ENCODE data around the gene DNAH9. TPM values are rescaled to one million over a fixed set of nuclear protein-coding genes. Genes with fewer than 3 reads are reported as not detected.
A peak's percentile ranks its signal among the peaks of the same experiment; 100 is the strongest.

The DNAH9 gene
- total and polyA plus RNA-seq, 4 donors = 9.2 to 23.4 (median 18.3) TPM

DNA sequence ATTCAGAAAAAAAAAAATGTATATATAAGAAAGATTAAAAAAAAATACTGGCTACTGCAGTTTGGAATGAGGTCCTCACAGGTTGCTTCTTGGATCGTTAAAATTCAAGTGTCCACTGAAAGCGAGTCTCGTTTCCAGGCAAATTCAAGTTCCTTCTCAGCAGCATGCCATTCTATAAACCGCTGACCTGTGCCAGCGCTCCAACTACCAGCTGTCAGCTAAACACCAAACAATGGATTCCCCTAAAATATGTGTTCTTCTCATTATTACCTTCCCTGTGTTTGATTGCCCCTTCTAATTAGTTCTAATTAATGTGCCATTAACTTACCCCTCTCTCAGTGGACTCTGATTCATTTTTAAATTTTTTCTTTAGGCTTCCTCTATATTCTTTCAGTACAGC is 92.4 kb downstream of the DNAH9 start:
- H3K4me3 ChIP-seq (ENCODE audit: low read depth, low read length) = no peak overlapping the region
- H3K27ac ChIP-seq (ENCODE audit: low read depth, low read length) = no peak overlapping the region
- peaks cover 2% of the 10 kb centered on the region for H3K4me1 ChIP-seq (ENCODE audit: control insufficient read depth, insufficient read depth, low read length)
- WGBS (ENCODE audit: insufficient coverage) = 20% methylated on average over 5 of the region's 5 CpGs
- no peaks in the 10 kb centered on the region for H3K9me3 ChIP-seq (ENCODE audit: control insufficient read depth, insufficient read depth, low read length)
- no peaks in the 10 kb centered on the region for H3K36me3 ChIP-seq (ENCODE audit: control insufficient read depth, insufficient read depth, low read length)
- no peaks in the 10 kb centered on the region for H3K27me3 ChIP-seq (ENCODE audit: control insufficient read depth, insufficient read depth, low read length)
- peak in 4 of 6 donors; percentile 7 to 68 (median 29) for DNase-seq (ENCODE audit: low read depth in 4 of 6, low spot score in 6 of 6)

- DNase-seq (ENCODE audit: low read depth in 4 of 6, low spot score in 6 of 6) = no peak
- 96% methylated on average over 4 of the region's 9 CpGs for WGBS (ENCODE audit: insufficient coverage)
Measured at GRCh38 chr17:11692688-11693087, 94.4 kb downstream of the DNAH9 start.

DNA sequence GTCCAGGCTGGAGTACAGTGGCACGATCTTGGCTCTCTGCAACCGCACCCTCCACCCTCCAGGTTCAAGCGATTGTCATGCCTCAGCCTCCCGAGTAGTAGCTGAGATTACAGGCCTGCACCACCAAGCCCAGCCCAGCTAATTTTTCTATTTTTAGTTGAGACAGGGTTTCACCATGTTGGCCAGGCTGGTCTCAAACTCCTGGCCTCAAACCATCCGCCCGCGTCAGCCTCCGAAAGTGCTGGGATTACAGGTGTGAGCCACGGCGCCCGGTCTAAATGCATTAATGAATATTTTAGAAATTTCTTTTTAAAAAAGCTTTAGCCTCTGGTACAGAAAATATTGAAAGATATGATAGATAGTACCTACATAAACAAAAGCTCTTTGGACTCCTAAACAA is 95.0 kb downstream of the DNAH9 start:
- WGBS (ENCODE audit: insufficient coverage) = 100% methylated on average over 3 of the region's 11 CpGs
- H3K9me3 ChIP-seq (ENCODE audit: control insufficient read depth, insufficient read depth, low read length) = no peaks in the 10 kb centered on the region
- H3K4me1 ChIP-seq (ENCODE audit: control insufficient read depth, insufficient read depth, low read length) = peaks cover 2% of the 10 kb centered on the region
- H3K4me3 ChIP-seq (ENCODE audit: low read depth, low read length) = no peak overlapping the region
- H3K27me3 ChIP-seq (ENCODE audit: control insufficient read depth, insufficient read depth, low read length) = no peaks in the 10 kb centered on the region
- H3K27ac ChIP-seq (ENCODE audit: low read depth, low read length) = no peak overlapping the region
- H3K36me3 ChIP-seq (ENCODE audit: control insufficient read depth, insufficient read depth, low read length) = no peaks in the 10 kb centered on the region
- no peak for DNase-seq (ENCODE audit: low read depth in 4 of 6, low spot score in 6 of 6)

More at GRCh38 chr17:11692688-11693087, 94.4 kb downstream of the DNAH9 start:
- Histone ChIP-seq H3K36me3 (ENCODE audit: control insufficient read depth, insufficient read depth, low read length) (no peaks in the 10 kb centered on the region), H3K4me3 (ENCODE audit: low read depth, low read length) (no peak overlapping the region), H3K27me3 (ENCODE audit: control insufficient read depth, insufficient read depth, low read length) (no peaks in the 10 kb centered on the region), H3K27ac (ENCODE audit: low read depth, low read length) (no peak overlapping the region), H3K4me1 (ENCODE audit: control insufficient read depth, insufficient read depth, low read length) (peaks cover 2% of the 10 kb centered on the region), H3K9me3 (ENCODE audit: control insufficient read depth, insufficient read depth, low read length) (no peaks in the 10 kb centered on the region)

DNA sequence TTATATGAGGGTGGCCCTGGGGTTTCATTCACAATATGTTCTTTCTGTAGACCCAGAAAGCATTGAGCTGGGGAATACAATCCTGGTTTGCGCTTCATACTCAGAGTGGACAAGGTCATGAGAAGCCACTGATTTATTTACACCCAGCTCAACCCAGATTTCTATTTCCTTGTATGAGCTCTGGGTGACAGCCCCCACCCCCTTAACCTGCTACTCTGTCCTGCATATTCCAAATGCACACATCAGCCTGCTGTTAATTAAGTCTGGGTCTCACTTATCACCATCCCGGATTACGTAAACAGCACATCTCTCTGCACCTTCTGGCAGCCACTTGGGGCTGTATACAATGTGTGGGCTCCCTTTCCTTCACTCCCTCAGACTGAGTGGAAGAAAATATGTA is 102.4 kb downstream of the DNAH9 start:
- H3K4me1 ChIP-seq (ENCODE audit: control insufficient read depth, insufficient read depth, low read length) = no peaks in the 10 kb centered on the region
- no peak overlapping the region for H3K4me3 ChIP-seq (ENCODE audit: low read depth, low read length)
- DNase-seq (ENCODE audit: low read depth in 4 of 6, low spot score in 6 of 6) = no peak
- no peak overlapping the region for H3K27ac ChIP-seq (ENCODE audit: low read depth, low read length)
- H3K36me3 ChIP-seq (ENCODE audit: control insufficient read depth, insufficient read depth, low read length) = no peaks in the 10 kb centered on the region
- no peaks in the 10 kb centered on the region for H3K27me3 ChIP-seq (ENCODE audit: control insufficient read depth, insufficient read depth, low read length)
- WGBS (ENCODE audit: insufficient coverage) = 87% methylated on average over 3 of the region's 3 CpGs
- no peaks in the 10 kb centered on the region for H3K9me3 ChIP-seq (ENCODE audit: control insufficient read depth, insufficient read depth, low read length)

DNA sequence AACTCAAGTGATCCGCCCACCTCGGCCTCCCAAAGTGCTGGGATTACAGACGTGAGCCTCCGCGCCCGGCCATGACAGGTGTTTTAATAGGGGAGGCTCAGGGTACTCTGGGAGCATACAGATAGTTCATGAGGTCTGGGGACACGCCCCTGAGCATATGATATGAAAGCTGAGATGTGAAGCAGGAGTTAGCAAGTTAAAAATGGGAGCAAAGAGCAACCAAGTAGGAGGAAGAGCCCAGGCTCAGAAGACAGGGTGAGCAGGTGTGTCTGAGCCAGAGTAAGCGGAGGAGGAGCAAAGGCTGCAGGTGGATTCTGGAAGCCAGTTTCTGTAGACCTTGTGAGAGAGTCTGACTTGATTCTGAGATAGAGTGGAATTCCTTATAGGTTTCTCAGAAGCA is 103.6 kb downstream of the DNAH9 start:
- Histone ChIP-seq H3K4me1 (ENCODE audit: control insufficient read depth, insufficient read depth, low read length) (no peaks in the 10 kb centered on the region), H3K4me3 (ENCODE audit: low read depth, low read length) (no peak overlapping the region), H3K36me3 (ENCODE audit: control insufficient read depth, insufficient read depth, low read length) (no peaks in the 10 kb centered on the region), H3K27me3 (ENCODE audit: control insufficient read depth, insufficient read depth, low read length) (no peaks in the 10 kb centered on the region), H3K27ac (ENCODE audit: low read depth, low read length) (no peak overlapping the region), H3K9me3 (ENCODE audit: control insufficient read depth, insufficient read depth, low read length) (no peaks in the 10 kb centered on the region)
- DNase-seq (ENCODE audit: low read depth in 4 of 6, low spot score in 6 of 6) = no peak
- 84% methylated on average over 8 of the region's 8 CpGs for WGBS (ENCODE audit: insufficient coverage)

DNA sequence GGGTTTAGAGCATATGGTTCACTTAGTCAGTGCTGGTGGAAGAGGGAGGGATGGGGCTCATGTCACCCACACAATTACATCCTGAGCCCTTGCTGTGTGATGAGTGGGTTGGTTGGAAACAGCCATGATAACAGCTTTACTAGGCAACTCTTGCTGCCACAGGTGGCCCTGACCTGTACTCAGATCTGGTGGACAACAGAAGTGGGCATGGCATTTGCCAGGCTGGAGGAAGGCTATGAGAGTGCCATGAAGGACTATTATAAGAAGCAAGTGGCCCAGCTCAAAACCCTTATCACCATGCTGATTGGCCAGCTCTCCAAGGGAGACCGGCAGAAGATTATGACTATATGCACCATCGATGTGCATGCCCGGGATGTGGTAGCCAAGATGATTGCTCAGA is 105.8 kb downstream of the DNAH9 start:
- no peak for DNase-seq (ENCODE audit: low read depth in 4 of 6, low spot score in 6 of 6)
- no peaks in the 10 kb centered on the region for H3K27me3 ChIP-seq (ENCODE audit: control insufficient read depth, insufficient read depth, low read length)
- 97% methylated on average over 3 of the region's 3 CpGs for WGBS (ENCODE audit: insufficient coverage)

DNA sequence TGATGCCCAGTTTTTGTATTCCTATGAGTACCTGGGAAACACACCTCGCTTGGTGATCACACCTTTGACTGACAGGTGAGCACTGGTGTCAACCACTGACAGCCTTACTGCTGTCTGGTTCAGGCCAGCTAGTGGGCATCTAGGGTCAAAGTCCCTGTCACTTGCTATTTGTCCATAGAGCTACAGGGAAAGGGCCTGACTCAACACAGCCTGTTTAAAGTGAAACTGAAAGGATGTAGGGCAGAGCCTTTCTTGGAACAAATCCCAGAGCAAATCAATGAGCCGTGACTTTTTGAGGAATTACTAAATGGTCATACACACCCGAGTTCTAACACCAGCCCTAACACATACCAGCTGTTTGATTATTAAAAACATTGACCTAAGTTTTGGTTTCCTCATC is 106.8 kb downstream of the DNAH9 start:
- Histone ChIP-seq H3K4me3 (ENCODE audit: low read depth, low read length) (no peak overlapping the region), H3K9me3 (ENCODE audit: control insufficient read depth, insufficient read depth, low read length) (no peaks in the 10 kb centered on the region), H3K4me1 (ENCODE audit: control insufficient read depth, insufficient read depth, low read length) (no peaks in the 10 kb centered on the region), H3K27me3 (ENCODE audit: control insufficient read depth, insufficient read depth, low read length) (no peaks in the 10 kb centered on the region), H3K27ac (ENCODE audit: low read depth, low read length) (no peak overlapping the region), H3K36me3 (ENCODE audit: control insufficient read depth, insufficient read depth, low read length) (no peaks in the 10 kb centered on the region)
- peak in 1 of 6 donors; percentile 34 for DNase-seq (ENCODE audit: low read depth in 4 of 6, low spot score in 6 of 6)
- 100% methylated on average over 1 of the region's 3 CpGs for WGBS (ENCODE audit: insufficient coverage)

More for the DNA sequence above, 105.8 kb downstream of the DNAH9 start:
- H3K9me3 ChIP-seq (ENCODE audit: control insufficient read depth, insufficient read depth, low read length) = no peaks in the 10 kb centered on the region
- no peak overlapping the region for H3K27ac ChIP-seq (ENCODE audit: low read depth, low read length)
- H3K4me3 ChIP-seq (ENCODE audit: low read depth, low read length) = no peak overlapping the region
- no peaks in the 10 kb centered on the region for H3K36me3 ChIP-seq (ENCODE audit: control insufficient read depth, insufficient read depth, low read length)
- H3K4me1 ChIP-seq (ENCODE audit: control insufficient read depth, insufficient read depth, low read length) = no peaks in the 10 kb centered on the region

DNA sequence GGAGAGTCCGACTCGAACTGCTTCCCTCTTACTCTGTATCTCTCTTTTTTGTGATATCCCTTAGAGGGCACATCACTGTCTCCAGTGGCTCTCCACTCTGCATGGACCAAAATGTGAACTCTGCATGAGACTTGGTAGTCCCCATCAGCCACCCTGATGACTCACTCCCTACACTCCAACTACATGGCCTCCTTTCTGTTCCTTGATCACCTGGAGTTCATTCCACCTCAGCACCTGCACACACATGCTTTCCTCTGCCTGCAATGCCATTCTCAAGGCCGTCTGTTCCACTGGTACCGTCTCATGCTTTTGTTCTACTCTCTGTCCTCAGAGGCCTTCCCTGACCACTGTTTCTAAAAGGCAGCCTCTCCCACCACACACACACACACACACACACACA is 109.3 kb downstream of the DNAH9 start:
- H3K27me3 ChIP-seq (ENCODE audit: control insufficient read depth, insufficient read depth, low read length) = no peaks in the 10 kb centered on the region
- H3K9me3 ChIP-seq (ENCODE audit: control insufficient read depth, insufficient read depth, low read length) = no peaks in the 10 kb centered on the region
- no peak overlapping the region for H3K27ac ChIP-seq (ENCODE audit: low read depth, low read length)
- no peaks in the 10 kb centered on the region for H3K4me1 ChIP-seq (ENCODE audit: control insufficient read depth, insufficient read depth, low read length)
- H3K4me3 ChIP-seq (ENCODE audit: low read depth, low read length) = no peak overlapping the region
- DNase-seq (ENCODE audit: low read depth in 4 of 6, low spot score in 6 of 6) = no peak
- WGBS (ENCODE audit: insufficient coverage) = 100% methylated on average over 2 of the region's 4 CpGs
- no peaks in the 10 kb centered on the region for H3K36me3 ChIP-seq (ENCODE audit: control insufficient read depth, insufficient read depth, low read length)

DNA sequence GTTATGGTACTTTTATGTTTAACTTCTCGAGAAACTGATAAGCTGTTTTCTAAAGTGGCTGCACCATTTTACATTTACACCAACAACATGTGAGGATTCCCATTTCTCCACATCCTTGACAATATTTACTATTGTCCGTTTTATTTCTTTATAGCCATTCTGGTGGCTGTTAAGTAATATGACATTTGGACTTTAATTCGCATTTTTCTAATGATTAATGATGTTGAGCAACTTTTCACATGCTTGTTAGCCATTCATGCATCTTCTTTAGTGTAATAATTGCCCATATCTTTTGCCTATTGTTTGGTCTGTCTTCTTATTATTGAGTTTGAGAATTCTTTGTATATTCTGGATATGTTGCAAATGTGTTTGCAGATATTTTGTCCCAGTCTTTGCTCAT is 114.2 kb downstream of the DNAH9 start:
- Histone ChIP-seq H3K4me3 (ENCODE audit: low read depth, low read length) (no peak overlapping the region), H3K27me3 (ENCODE audit: control insufficient read depth, insufficient read depth, low read length) (no peaks in the 10 kb centered on the region), H3K27ac (ENCODE audit: low read depth, low read length) (no peak overlapping the region), H3K4me1 (ENCODE audit: control insufficient read depth, insufficient read depth, low read length) (no peaks in the 10 kb centered on the region), H3K9me3 (ENCODE audit: control insufficient read depth, insufficient read depth, low read length) (no peaks in the 10 kb centered on the region), H3K36me3 (ENCODE audit: control insufficient read depth, insufficient read depth, low read length) (no peaks in the 10 kb centered on the region)
- WGBS (ENCODE audit: insufficient coverage) = no CpG with 5 or more reads among the region's 3 CpGs
- no peak for DNase-seq (ENCODE audit: low read depth in 4 of 6, low spot score in 6 of 6)

GRCh38 chr17:11719203-11719602 is 120.9 kb downstream of the DNAH9 start:
- Histone ChIP-seq H3K27me3 (ENCODE audit: control insufficient read depth, insufficient read depth, low read length) (no peaks in the 10 kb centered on the region), H3K27ac (ENCODE audit: low read depth, low read length) (no peak overlapping the region), H3K4me3 (ENCODE audit: low read depth, low read length) (no peak overlapping the region), H3K9me3 (ENCODE audit: control insufficient read depth, insufficient read depth, low read length) (no peaks in the 10 kb centered on the region), H3K4me1 (ENCODE audit: control insufficient read depth, insufficient read depth, low read length) (no peaks in the 10 kb centered on the region), H3K36me3 (ENCODE audit: control insufficient read depth, insufficient read depth, low read length) (no peaks in the 10 kb centered on the region)
- WGBS (ENCODE audit: insufficient coverage) = 95% methylated on average over 11 of the region's 11 CpGs
- no peak for DNase-seq (ENCODE audit: low read depth in 4 of 6, low spot score in 6 of 6)
